DMS53 treated with DMSO at 0.1 percent for 48 hours (cell line): ENCODE data around the gene MYO5C.
"Not testable (repeated sequence)": the region's sequence is repeated elsewhere in the genome, so short reads cannot be mapped to it uniquely, and the experiment has no call there.

Source experiments
- DNase-seq: peaks from one replicate; lab custom pipeline; 2025; ENCODE audit not compliant: unreplicated experiment; lab: John Stamatoyannopoulos, UW

The MYO5C gene

GRCh38 chr15:52179278-52180195, 116.1 kb downstream of the MYO5C start:
- DNase-seq, result peak; percentile 62

GRCh38 chr15:52178765-52179164, 116.8 kb downstream of the MYO5C start:
- DNase-seq, result no peak

- DNase-seq, result no peak
Observed at GRCh38 chr15:52172869-52173268, 122.7 kb downstream of the MYO5C start.

GRCh38 chr15:52171807-52172206, 123.8 kb downstream of the MYO5C start:
- no peak for DNase-seq

- no peak for DNase-seq
Observed at GRCh38 chr15:52171386-52171785, 124.2 kb downstream of the MYO5C start.

GRCh38 chr15:52170199-52170598, 125.4 kb downstream of the MYO5C start:
- DNase-seq, result not testable (repeated sequence)

- DNase-seq, result not testable (repeated sequence)
Observed at GRCh38 chr15:52165494-52166131, 130.0 kb downstream of the MYO5C start.

- no peak for DNase-seq
Observed at GRCh38 chr15:52164631-52165265, 130.9 kb downstream of the MYO5C start.

GRCh38 chr15:52163321-52164190, 132.0 kb downstream of the MYO5C start:
- DNase-seq, result no peak

GRCh38 chr15:52162876-52163275, 132.7 kb downstream of the MYO5C start:
- DNase-seq, result no peak

- DNase-seq, result no peak
Observed at GRCh38 chr15:52162260-52162659, 133.3 kb downstream of the MYO5C start.

GRCh38 chr15:52161406-52161966, 134.1 kb downstream of the MYO5C start:
- DNase-seq, result no peak

- DNase-seq, result no peak
Observed at GRCh38 chr15:52159645-52160044, 136.0 kb downstream of the MYO5C start.

- no peak for DNase-seq
Observed at GRCh38 chr15:52158084-52158765, 137.4 kb downstream of the MYO5C start.

GRCh38 chr15:52155878-52156277, 139.7 kb downstream of the MYO5C start:
- DNase-seq, result no peak

- DNase-seq, result no peak
Observed at GRCh38 chr15:52154896-52155865, 140.4 kb downstream of the MYO5C start.

- no peak for DNase-seq
Observed at GRCh38 chr15:52153900-52154895, 141.4 kb downstream of the MYO5C start.

GRCh38 chr15:52151353-52151752, 144.3 kb downstream of the MYO5C start:
- DNase-seq, result no peak
